GM18858 (cell line): ENCODE data around the gene INSL6.
"Not testable (repeated sequence)": the region's sequence is repeated elsewhere in the genome, so short reads cannot be mapped to it uniquely, and the experiment has no call there.

Experiments
- ATAC-seq: cut with Tn5 transposase; IDR thresholded peaks from one replicate; pipeline ENCODE4 v1.9.1; 2021; ENCODE audit not compliant: unreplicated experiment

INSL6 gene

GRCh38 chr9:5185220-5185840 is at the start of gene INSL6:
Gene INSL6, minus strand, starts transcription at chr9:5185639. Its CDS starts 37 bp downstream, at chr9:5185602.
- ATAC-seq, result no peak

GRCh38 chr9:5231212-5231611 is 45.8 kb upstream of the INSL6 start, which contains the start of gene INSL4:
Gene INSL4, plus strand, starts transcription at chr9:5231419. Its CDS starts 105 bp downstream, at chr9:5231524.
- no peak for ATAC-seq

GRCh38 chr9:5230554-5230953 is 45.1 kb upstream of the INSL6 start:
- ATAC-seq, result no peak

GRCh38 chr9:5205071-5205470 is 19.6 kb upstream of the INSL6 start:
- ATAC-seq, result no peak

GRCh38 chr9:5195463-5195862 is 10.0 kb upstream of the INSL6 start:
- no peak for ATAC-seq

- ATAC-seq, result no peak
Measured at GRCh38 chr9:5193345-5193744, 7.9 kb upstream of the INSL6 start.

- no peak for ATAC-seq
Measured at GRCh38 chr9:5191985-5192384, 6.5 kb upstream of the INSL6 start.

- no peak for ATAC-seq
Measured at GRCh38 chr9:5188060-5188984, 2.9 kb upstream of the INSL6 start.

- no peak for ATAC-seq
Measured at GRCh38 chr9:5186416-5187169, 1.2 kb upstream of the INSL6 start.

GRCh38 chr9:5184776-5185175 is 663 bp downstream of the INSL6 start:
- ATAC-seq, result no peak

- ATAC-seq, result not testable (repeated sequence)
Measured at GRCh38 chr9:5180631-5181030, 4.8 kb downstream of the INSL6 start.

- ATAC-seq, result no peak
Measured at GRCh38 chr9:5178126-5178805, 7.2 kb downstream of the INSL6 start.

- ATAC-seq, result no peak
Measured at GRCh38 chr9:5146241-5146640, 39.2 kb downstream of the INSL6 start.

- ATAC-seq, result no peak
Measured at GRCh38 chr9:5144217-5144616, 41.2 kb downstream of the INSL6 start.

GRCh38 chr9:5140151-5140550 is 45.3 kb downstream of the INSL6 start:
- no peak for ATAC-seq

- no peak for ATAC-seq
Measured at GRCh38 chr9:5122516-5122915, 62.9 kb downstream of the INSL6 start.

GRCh38 chr9:5122116-5122515 is 63.3 kb downstream of the INSL6 start:
- no peak for ATAC-seq

GRCh38 chr9:5113994-5114748 is 71.3 kb downstream of the INSL6 start:
- no peak for ATAC-seq
